Neuron (in vitro differentiated cells): Measurements from ENCODE around the gene LRRC4C.
"Not testable (repeated sequence)": the region's sequence is repeated elsewhere in the genome, so short reads cannot be mapped to it uniquely, and the experiment has no call there.

Source experiments
- H2AFZ ChIP-seq: one replicate; pipeline ENCODE4 v1.6.1; 2013; ENCODE audit warnings: low read depth, mild to moderate bottlenecking, inconsistent platforms, low read length, moderate library complexity
- H3K27me3 ChIP-seq: one replicate; pipeline ENCODE4 v1.6.1; 2013; ENCODE audit warnings: low read length; ENCODE audit not compliant: insufficient read depth
- H3K36me3 ChIP-seq: one replicate; pipeline ENCODE4 v1.6.1; 2013; ENCODE audit warnings: low read length; ENCODE audit not compliant: insufficient read depth
- H3K4me1 ChIP-seq: one replicate; pipeline ENCODE4 v1.6.1; 2013; ENCODE audit warnings: low read length; ENCODE audit not compliant: insufficient read depth
- H3K4me3 ChIP-seq: 2 replicates; pipeline ENCODE4 v1.5.1; 2013; ENCODE audit warnings: mild to moderate bottlenecking, low read length, moderate library complexity
- H3K9me3 ChIP-seq: one replicate; pipeline ENCODE4 v1.6.1; 2013; ENCODE audit warnings: low read length

LRRC4C gene

GRCh38 chr11:41045266-41045665, 414.2 kb downstream of the LRRC4C start:
- H3K4me3 ChIP-seq, result no peak overlapping the region
- H3K27me3 ChIP-seq, result no peaks in the 10 kb centered on the region
- H3K4me1 ChIP-seq, result no peaks in the 10 kb centered on the region
- no peak overlapping the region for H2AFZ ChIP-seq
- no peaks in the 10 kb centered on the region for H3K9me3 ChIP-seq
- H3K36me3 ChIP-seq, result no peaks in the 10 kb centered on the region

GRCh38 chr11:41044747-41045146, 414.7 kb downstream of the LRRC4C start:
- Histone ChIP-seq H3K27me3 (no peaks in the 10 kb centered on the region), H3K4me1 (no peaks in the 10 kb centered on the region), H3K36me3 (no peaks in the 10 kb centered on the region), H3K9me3 (no peaks in the 10 kb centered on the region), H3K4me3 (no peak overlapping the region), H2AFZ (no peak overlapping the region)

- Histone ChIP-seq H3K36me3 (no peaks in the 10 kb centered on the region), H3K9me3 (no peaks in the 10 kb centered on the region), H3K4me1 (no peaks in the 10 kb centered on the region), H3K27me3 (no peaks in the 10 kb centered on the region), H3K4me3 (no peak overlapping the region), H2AFZ (no peak overlapping the region)
Measured at GRCh38 chr11:41042688-41043087, 416.8 kb downstream of the LRRC4C start.

GRCh38 chr11:41040474-41040873, 419.0 kb downstream of the LRRC4C start:
- H3K9me3 ChIP-seq, result no peaks in the 10 kb centered on the region
- no peak overlapping the region for H3K4me3 ChIP-seq
- no peaks in the 10 kb centered on the region for H3K27me3 ChIP-seq
- peak overlapping the region; percentile 52 for H2AFZ ChIP-seq
- no peaks in the 10 kb centered on the region for H3K36me3 ChIP-seq
- no peaks in the 10 kb centered on the region for H3K4me1 ChIP-seq

- no peaks in the 10 kb centered on the region for H3K9me3 ChIP-seq
- no peaks in the 10 kb centered on the region for H3K4me1 ChIP-seq
- H3K27me3 ChIP-seq, result no peaks in the 10 kb centered on the region
- H3K4me3 ChIP-seq, result no peak overlapping the region
- H3K36me3 ChIP-seq, result no peaks in the 10 kb centered on the region
- no peak overlapping the region for H2AFZ ChIP-seq
Measured at GRCh38 chr11:41039592-41039991, 419.9 kb downstream of the LRRC4C start.

- Histone ChIP-seq H3K9me3 (no peaks in the 10 kb centered on the region), H3K36me3 (no peaks in the 10 kb centered on the region)
Measured at GRCh38 chr11:41031551-41032060, 427.8 kb downstream of the LRRC4C start.

GRCh38 chr11:41020259-41020658, 439.2 kb downstream of the LRRC4C start:
- Histone ChIP-seq H3K36me3 (no peaks in the 10 kb centered on the region), H3K4me1 (peaks cover 5% of the 10 kb centered on the region), H3K9me3 (no peaks in the 10 kb centered on the region), H3K4me3 (no peak overlapping the region), H2AFZ (no peak overlapping the region), H3K27me3 (no peaks in the 10 kb centered on the region)

More at GRCh38 chr11:41031551-41032060, 427.8 kb downstream of the LRRC4C start:
- Histone ChIP-seq H3K4me1 (no peaks in the 10 kb centered on the region), H2AFZ (no peak overlapping the region), H3K4me3 (no peak overlapping the region), H3K27me3 (no peaks in the 10 kb centered on the region)

GRCh38 chr11:41019666-41020065, 439.8 kb downstream of the LRRC4C start:
- H3K36me3 ChIP-seq, H3K27me3 ChIP-seq, H3K4me1 ChIP-seq, H2AFZ ChIP-seq, H3K9me3 ChIP-seq, H3K4me3 ChIP-seq: not testable (repeated sequence)

- peaks cover 2% of the 10 kb centered on the region for H3K9me3 ChIP-seq
- H3K36me3 ChIP-seq, result no peaks in the 10 kb centered on the region
- no peak overlapping the region for H2AFZ ChIP-seq
- peaks cover 5% of the 10 kb centered on the region for H3K4me1 ChIP-seq
- H3K4me3 ChIP-seq, result no peak overlapping the region
- H3K27me3 ChIP-seq, result no peaks in the 10 kb centered on the region
Measured at GRCh38 chr11:41018224-41018623, 441.2 kb downstream of the LRRC4C start.

GRCh38 chr11:41010361-41011050, 448.9 kb downstream of the LRRC4C start:
- Histone ChIP-seq H3K4me1 (peaks cover 13% of the 10 kb centered on the region), H3K9me3 (peaks cover 2% of the 10 kb centered on the region), H2AFZ (no peak overlapping the region), H3K4me3 (no peak overlapping the region), H3K36me3 (no peaks in the 10 kb centered on the region), H3K27me3 (no peaks in the 10 kb centered on the region)

- H3K27me3 ChIP-seq, result no peaks in the 10 kb centered on the region
- H3K4me1 ChIP-seq, result peaks cover 39% of the 10 kb centered on the region
- H3K4me3 ChIP-seq, result no peak overlapping the region
- H3K9me3 ChIP-seq, result no peaks in the 10 kb centered on the region
- no peak overlapping the region for H2AFZ ChIP-seq
- no peaks in the 10 kb centered on the region for H3K36me3 ChIP-seq
Measured at GRCh38 chr11:41005986-41006385, 453.5 kb downstream of the LRRC4C start.

- H3K4me3 ChIP-seq, result no peak overlapping the region
- no peak overlapping the region for H2AFZ ChIP-seq
- H3K27me3 ChIP-seq, result no peaks in the 10 kb centered on the region
- H3K9me3 ChIP-seq, result no peaks in the 10 kb centered on the region
- H3K4me1 ChIP-seq, result peaks cover 41% of the 10 kb centered on the region
- no peaks in the 10 kb centered on the region for H3K36me3 ChIP-seq
Measured at GRCh38 chr11:41003339-41004282, 455.8 kb downstream of the LRRC4C start.

GRCh38 chr11:40998920-40999319, 460.5 kb downstream of the LRRC4C start:
- H3K9me3 ChIP-seq, result no peaks in the 10 kb centered on the region
- H3K27me3 ChIP-seq, result no peaks in the 10 kb centered on the region
- H3K4me3 ChIP-seq, result no peak overlapping the region
- H2AFZ ChIP-seq, result no peak overlapping the region
- H3K4me1 ChIP-seq, result peaks cover 30% of the 10 kb centered on the region
- H3K36me3 ChIP-seq, result no peaks in the 10 kb centered on the region
